HL-60 (cell line): ENCODE data around the gene HK1.
"Not testable (repeated sequence)": the region's sequence is repeated elsewhere in the genome, so short reads cannot be mapped to it uniquely, and the experiment has no call there.

Experiments used
- DNase-seq, 2 experiments: peaks; one replicate each; pipeline ENCODE4 v3.0.0-alpha.2; 2010 to 2020; ENCODE audit warnings: low read depth in 1 of 2, low spot score in 1 of 2
- H3K27ac ChIP-seq: fragments of 250-450 bp; sonication (Bioruptor Pico); replicated peaks from 2 replicates; pipeline ENCODE4 v1.5.1; 2020; ENCODE audit warnings: mild to moderate bottlenecking, moderate library complexity
- H3K27me3 ChIP-seq: fragments of 250-450 bp; sonication (Bioruptor Pico); 2 replicates; pipeline ENCODE4 v1.5.1; 2021; ENCODE audit warnings: mild to moderate bottlenecking, moderate library complexity; ENCODE audit not compliant: insufficient read depth, poor library complexity, severe bottlenecking
- H3K4me3 ChIP-seq: replicated peaks from 2 replicates; pipeline ENCODE4 v1.5.1; 2011; ENCODE audit warnings: mild to moderate bottlenecking, control low read depth, low read length; ENCODE audit not compliant: insufficient read depth
- GABPA ChIP-seq: IDR thresholded peaks from 2 replicates; pipeline ENCODE4 v1.6.1; 2012; ENCODE audit warnings: low read depth
- POLR2AphosphoS5 ChIP-seq: IDR thresholded peaks from 2 replicates; pipeline ENCODE4 v1.6.1; 2012; ENCODE audit warnings: low read depth
- REST ChIP-seq: IDR thresholded peaks from 2 replicates; pipeline ENCODE4 v1.6.1; 2012; ENCODE audit warnings: low read depth; ENCODE audit not compliant: insufficient replicate concordance
- SPI1 ChIP-seq: IDR thresholded peaks from 2 replicates; pipeline ENCODE4 v1.6.1; 2012; ENCODE audit warnings: low read depth, mild to moderate bottlenecking, borderline replicate concordance
- TF ChIP-seq, protein P1 (sequence below): IDR thresholded peaks from one replicate; pipeline ENCODE4 v1.5.1; 2011; ENCODE audit warnings: low read length, control low read depth, inconsistent platforms; ENCODE audit not compliant: insufficient read depth

The HK1 gene

GRCh38 chr10:69307434-69307833 is 29.1 kb downstream of the HK1 start:
- no peaks in the 10 kb centered on the region for H3K27me3 ChIP-seq
- no peak overlapping the region for H3K4me3 ChIP-seq
- no peak overlapping the region for H3K27ac ChIP-seq
- DNase-seq, result no peak
- no peak for TF ChIP-seq REST
- no peak for TF ChIP-seq SPI1
- TF ChIP-seq, protein P1, sequence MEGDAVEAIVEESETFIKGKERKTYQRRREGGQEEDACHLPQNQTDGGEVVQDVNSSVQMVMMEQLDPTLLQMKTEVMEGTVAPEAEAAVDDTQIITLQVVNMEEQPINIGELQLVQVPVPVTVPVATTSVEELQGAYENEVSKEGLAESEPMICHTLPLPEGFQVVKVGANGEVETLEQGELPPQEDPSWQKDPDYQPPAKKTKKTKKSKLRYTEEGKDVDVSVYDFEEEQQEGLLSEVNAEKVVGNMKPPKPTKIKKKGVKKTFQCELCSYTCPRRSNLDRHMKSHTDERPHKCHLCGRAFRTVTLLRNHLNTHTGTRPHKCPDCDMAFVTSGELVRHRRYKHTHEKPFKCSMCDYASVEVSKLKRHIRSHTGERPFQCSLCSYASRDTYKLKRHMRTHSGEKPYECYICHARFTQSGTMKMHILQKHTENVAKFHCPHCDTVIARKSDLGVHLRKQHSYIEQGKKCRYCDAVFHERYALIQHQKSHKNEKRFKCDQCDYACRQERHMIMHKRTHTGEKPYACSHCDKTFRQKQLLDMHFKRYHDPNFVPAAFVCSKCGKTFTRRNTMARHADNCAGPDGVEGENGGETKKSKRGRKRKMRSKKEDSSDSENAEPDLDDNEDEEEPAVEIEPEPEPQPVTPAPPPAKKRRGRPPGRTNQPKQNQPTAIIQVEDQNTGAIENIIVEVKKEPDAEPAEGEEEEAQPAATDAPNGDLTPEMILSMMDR, result no peak

GRCh38 chr10:69308304-69308703 is 30.0 kb downstream of the HK1 start:
- not testable (repeated sequence) for H3K27me3 ChIP-seq, H3K27ac ChIP-seq, DNase-seq, H3K4me3 ChIP-seq

GRCh38 chr10:69311309-69311708 is 33.0 kb downstream of the HK1 start:
- Histone ChIP-seq H3K4me3 (no peak overlapping the region), H3K27me3 (no peaks in the 10 kb centered on the region), H3K27ac (no peak overlapping the region)
- DNase-seq, result no peak
- TF ChIP-seq GABPA (no peak), POLR2AphosphoS5 (no peak), SPI1 (no peak), REST (no peak)
- TF ChIP-seq, protein P1, result no peak

DNA sequence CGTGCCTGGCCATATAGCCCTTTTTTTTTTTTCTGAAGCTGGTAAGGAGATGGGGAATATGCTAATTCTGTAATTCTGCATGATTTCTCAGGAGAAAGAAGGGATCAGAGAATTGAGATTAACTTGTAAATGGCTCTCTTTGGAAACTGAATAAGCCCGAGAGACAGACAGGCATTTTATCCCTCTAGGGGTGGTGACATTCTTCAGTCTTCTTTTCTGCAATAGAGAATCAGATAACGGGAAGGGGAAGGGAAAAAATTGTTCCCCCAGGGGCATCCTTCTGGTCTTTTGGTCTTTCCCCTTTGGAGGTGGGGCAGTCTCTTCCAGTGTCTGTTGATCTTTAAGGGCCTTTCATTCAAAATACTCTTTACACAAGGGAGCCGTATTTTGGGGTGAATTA is 34.2 kb downstream of the HK1 start:
- no peak for TF ChIP-seq REST
- TF ChIP-seq, protein P1, result no peak
- no peak for TF ChIP-seq POLR2AphosphoS5
- TF ChIP-seq SPI1, result no peak
- TF ChIP-seq GABPA, result no peak
- no peak overlapping the region for H3K4me3 ChIP-seq
- H3K27me3 ChIP-seq, result no peaks in the 10 kb centered on the region
- no peak overlapping the region for H3K27ac ChIP-seq
- no peak for DNase-seq
